A673 (cell line): ENCODE results near the gene ENPP1. TPM values are rescaled to one million over a fixed set of nuclear protein-coding genes. Genes with fewer than 3 reads are reported as not detected.

Experiments used
- BruUV-seq: library from RNA; stranded (reverse); fragments of 400-500 nt; replicated peaks from 2 replicates; lab custom pipeline; 2021; lab: Mats Ljungman, UMichigan
- CTCF ChIA-PET: fragments of 300-600 bp; sonication (Branson Sonifier 250); formaldehyde crosslinking; loops from one replicate; lab custom pipeline; 2022; ENCODE audit warnings: antibody characterized with exemption; lab: Charles Lee
- POLR2A ChIA-PET: fragments of 300-600 bp; sonication (Branson Sonifier 250); formaldehyde crosslinking; loops from one replicate; lab custom pipeline; 2022; ENCODE audit warnings: antibody characterized with exemption; ENCODE audit not compliant: low non-redundant PET; lab: Charles Lee
- DNase-seq: peaks from one replicate; pipeline ENCODE4 v3.0.0-alpha.2; 2015; ENCODE audit warnings: low spot score
- H3K27ac ChIP-seq: fragments of 200-600 bp; sonication (generic); 2 replicates; pipeline ENCODE4 v1.5.1; 2016; ENCODE audit warnings: mixed run types, low read depth, mild to moderate bottlenecking, mixed read lengths, antibody characterized with exemption, low read length; ENCODE audit not compliant: poor library complexity, severe bottlenecking
- H3K27me3 ChIP-seq: fragments of 200-600 bp; sonication (generic); replicated peaks from 2 replicates; pipeline ENCODE4 v1.6.1; 2017; ENCODE audit warnings: mixed run types, low read depth, mild to moderate bottlenecking, mixed read lengths, antibody characterized with exemption, low read length; ENCODE audit not compliant: insufficient read depth, poor library complexity
- H3K36me3 ChIP-seq: fragments of 200-600 bp; sonication (generic); 2 replicates; pipeline ENCODE4 v1.6.1; 2016; ENCODE audit warnings: mixed run types, mild to moderate bottlenecking, mixed read lengths, antibody characterized with exemption, low read length; ENCODE audit not compliant: insufficient read depth, poor library complexity, severe bottlenecking
- H3K4me1 ChIP-seq: fragments of 200-600 bp; sonication (generic); 2 replicates; pipeline ENCODE4 v1.6.1; 2017; ENCODE audit warnings: mixed run types, mild to moderate bottlenecking, mixed read lengths, antibody characterized with exemption, low read length; ENCODE audit not compliant: insufficient read depth, poor library complexity, severe bottlenecking
- H3K4me3 ChIP-seq: fragments of 200-600 bp; sonication (generic); 2 replicates; pipeline ENCODE4 v1.5.1; 2016; ENCODE audit warnings: low read depth, mixed run types, mild to moderate bottlenecking, mixed read lengths, low read length; ENCODE audit not compliant: poor library complexity, severe bottlenecking
- H3K9me3 ChIP-seq: fragments of 200-600 bp; sonication (generic); 2 replicates; pipeline ENCODE4 v1.6.1; 2016; ENCODE audit warnings: mixed run types, low read depth, mild to moderate bottlenecking, mixed read lengths, antibody characterized with exemption, low read length; ENCODE audit not compliant: poor library complexity, severe bottlenecking
- CTCF ChIP-seq: fragments of 300-800, 200-600 bp; sonication (generic); conservative IDR thresholded peaks from 2 replicates; pipeline ENCODE4 v1.5.1; 2017; ENCODE audit warnings: low read depth, mild to moderate bottlenecking, antibody characterized with exemption, low read length, moderate library complexity, mixed read lengths
- EZH2 ChIP-seq: fragments of 200-600 bp; sonication (generic); IDR thresholded peaks from 2 replicates; pipeline ENCODE4 v1.6.1; 2017; ENCODE audit warnings: borderline replicate concordance, low read depth, mild to moderate bottlenecking, mixed read lengths, antibody characterized with exemption, low read length; ENCODE audit not compliant: poor library complexity, severe bottlenecking
- intact Hi-C: fragments of 100-400 bp; cut with micrococcal nuclease; formaldehyde crosslinking; loops from one replicate; pipeline ENCODE4 v1.10.0; 2022; ENCODE audit not compliant: unreplicated experiment
- total RNA-seq: library from RNA; stranded (reverse); gene quantifications from 2 replicates; pipeline ENCODE4 v1.2.3, GENCODE V29; 2021

ENPP1 gene
- total RNA-seq, 1 experiment from 2014 or later = 19.5 TPM

- Histone ChIP-seq H3K36me3 (no peaks in the 10 kb centered on the region), H3K4me3 (no peak overlapping the region), H3K27ac (no peak overlapping the region), H3K4me1 (peaks cover 7% of the 10 kb centered on the region), H3K9me3 (no peaks in the 10 kb centered on the region), H3K27me3 (no peaks in the 10 kb centered on the region)
- CTCF ChIA-PET = no interaction called here
- intact Hi-C loops = no loop called here
- no TSS peak for BruUV-seq
- TF ChIP-seq CTCF (no peak), EZH2 (no peak)
- no peak for DNase-seq
- POLR2A ChIA-PET = no interaction called here
Measured at GRCh38 chr6:131787079-131787478, 20.7 kb upstream of the ENPP1 start.

GRCh38 chr6:131787766-131788712 is 19.8 kb upstream of the ENPP1 start:
- POLR2A ChIA-PET = no interaction called here
- BruUV-seq = no TSS peak
- DNase-seq = peak; percentile 44

GRCh38 chr6:131789219-131789618 is 18.6 kb upstream of the ENPP1 start:
- no peaks in the 10 kb centered on the region for H3K9me3 ChIP-seq
- ChIA-PET CTCF (no interaction called here), POLR2A (no interaction called here)
- no peaks in the 10 kb centered on the region for H3K36me3 ChIP-seq
- intact Hi-C loops = no loop called here
- no peak overlapping the region for H3K4me3 ChIP-seq
- no peaks in the 10 kb centered on the region for H3K27me3 ChIP-seq
- H3K4me1 ChIP-seq = peaks cover 7% of the 10 kb centered on the region
- no TSS peak for BruUV-seq
- TF ChIP-seq CTCF (no peak), EZH2 (no peak)
- H3K27ac ChIP-seq = no peak overlapping the region
- DNase-seq = peak; percentile 17

More at GRCh38 chr6:131787766-131788712, 19.8 kb upstream of the ENPP1 start:
- H3K4me3 ChIP-seq = no peak overlapping the region
- no peak for TF ChIP-seq EZH2
- peak; percentile 35; the same call in 1 of the 2 replicates for TF ChIP-seq CTCF
- H3K4me1 ChIP-seq = peaks cover 7% of the 10 kb centered on the region
- no peaks in the 10 kb centered on the region for H3K9me3 ChIP-seq
- H3K27me3 ChIP-seq = no peaks in the 10 kb centered on the region
- H3K36me3 ChIP-seq = no peaks in the 10 kb centered on the region
- H3K27ac ChIP-seq = no peak overlapping the region
- CTCF ChIA-PET = no interaction called here
- intact Hi-C loops = no loop called here
